ENCODE results near the gene GALNT18.

The GALNT18 gene

DNA sequence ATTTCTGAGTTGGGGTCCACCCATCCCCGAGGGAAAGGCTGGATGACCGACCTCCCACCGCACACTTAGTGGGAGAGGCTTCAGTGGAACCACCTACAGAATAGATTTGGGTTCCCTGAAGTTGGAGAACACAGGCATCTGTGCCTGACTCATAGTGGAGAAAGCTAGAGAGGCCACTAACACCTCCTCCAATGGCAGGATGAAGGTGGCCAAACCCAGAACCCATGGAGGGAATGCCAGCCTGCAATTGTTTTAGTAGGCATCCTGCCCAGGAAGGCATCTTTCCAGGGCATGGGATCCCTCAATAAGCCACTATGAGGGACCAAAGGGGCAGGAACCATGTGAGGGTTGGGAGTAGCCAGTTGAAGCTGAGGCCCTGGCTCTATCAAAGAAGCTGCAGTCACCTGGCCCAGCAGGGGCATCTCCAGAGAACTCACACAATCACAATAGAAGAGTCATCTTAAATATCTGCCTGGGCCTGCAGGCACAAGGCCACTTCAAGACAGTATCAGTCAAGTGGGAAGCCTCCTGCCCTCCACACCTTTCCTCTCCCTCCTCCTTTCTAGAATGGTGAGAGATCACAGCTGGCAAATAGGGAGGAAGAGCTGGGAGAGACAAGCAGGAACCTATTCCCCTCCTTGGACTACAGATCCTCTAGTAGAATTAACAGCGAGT is 144.7 kb downstream of the GALNT18 start:
- no peak for TF ChIP-seq SETDB1 (IDR thresholded peaks at IDR 0.05; ENCODE audit: insufficient read length, low read length)
- no peak for TF ChIP-seq ZNF707 (tag by site-specific recombination; IDR thresholded peaks at IDR 0.05)
- no peak for TF ChIP-seq OVOL3 (tag by site-specific recombination; IDR thresholded peaks at IDR 0.05)
- no peak for TF ChIP-seq ZNF610 (tag by site-specific recombination; IDR thresholded peaks at IDR 0.05; ENCODE audit: borderline replicate concordance)
- TF ChIP-seq ZNF423 (tag by site-specific recombination; IDR thresholded peaks at IDR 0.05): no peak
- no peak for TF ChIP-seq ZNF324 (tag by site-specific recombination; IDR thresholded peaks at IDR 0.05)
- Histone ChIP-seq H3K4me1 (ENCODE audit: control insufficient read depth, insufficient read depth, low read length) (no peaks in the 10 kb centered on the region; the same call in 1 of the 2 replicates), H3K9me3 (ENCODE audit: control insufficient read depth, insufficient read depth, low read depth, low read length) (no peaks in the 10 kb centered on the region), H3K27ac (ENCODE audit: extremely low read depth, low read depth, low read length) (no peak overlapping the region), H3K36me3 (ENCODE audit: control insufficient read depth in 2 of 2, insufficient read depth in 1 of 2, low read length in 2 of 2) (no peaks in the 10 kb centered on the region), H3K4me3 (ENCODE audit: low read depth, low read length) (no peak overlapping the region)
- POLR2A ChIA-PET: no interaction called here
- CTCF ChIA-PET: interaction anchor here (0.5 to 1.2 kb wide), 4 partner anchors 47 to 399 kb away, joined by 3 to 4 read pairs (median 3); no protein-coding TSS in a partner anchor

DNA sequence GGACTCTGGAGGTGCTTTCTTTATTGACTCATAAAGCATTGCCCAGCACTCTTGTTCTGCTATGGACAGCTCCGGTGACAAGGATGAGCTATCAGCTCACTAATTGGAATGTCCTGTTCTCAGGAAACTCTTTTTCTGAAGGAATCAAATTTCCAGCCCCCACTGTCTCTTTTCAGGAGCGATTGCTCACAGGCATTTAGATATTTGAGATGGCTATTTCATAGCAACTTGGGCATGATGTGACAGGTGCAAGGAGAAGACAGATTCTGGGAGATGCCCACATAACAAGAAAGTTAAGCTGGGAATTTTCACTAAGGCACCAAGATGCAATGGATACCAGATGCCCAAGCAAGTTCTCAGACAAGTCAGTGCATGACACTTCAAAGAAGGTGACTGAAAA is 145.3 kb downstream of the GALNT18 start:
- no peak for TF ChIP-seq ZNF184 (tag by site-specific recombination; IDR thresholded peaks at IDR 0.05)
- TF ChIP-seq HOXC10 (CRISPR knock-in tag; IDR thresholded peaks at IDR 0.05): no peak
- no peak for TF ChIP-seq ZNF629 (tag by site-specific recombination; IDR thresholded peaks at IDR 0.05)
- TF ChIP-seq EGR2 (tag by site-specific recombination; IDR thresholded peaks at IDR 0.05; ENCODE audit: low read depth): no peak
- TF ChIP-seq RBAK (tag by site-specific recombination; IDR thresholded peaks at IDR 0.05): no peak
- no peak for TF ChIP-seq ZNF426 (tag by site-specific recombination; IDR thresholded peaks at IDR 0.05)
- no peak for TF ChIP-seq ZNF140 (tag by site-specific recombination; IDR thresholded peaks at IDR 0.05)
- no peak for TF ChIP-seq ZNF132 (tag by site-specific recombination; IDR thresholded peaks at IDR 0.05; ENCODE audit: borderline replicate concordance)
- TF ChIP-seq KLF10 (tag by site-specific recombination; IDR thresholded peaks at IDR 0.05): no peak
- no peak for TF ChIP-seq ZNF248 (tag by site-specific recombination; IDR thresholded peaks at IDR 0.05)
- TF ChIP-seq ZBTB1 (tag by site-specific recombination; IDR thresholded peaks at IDR 0.05): no peak
- TF ChIP-seq, protein P1, sequence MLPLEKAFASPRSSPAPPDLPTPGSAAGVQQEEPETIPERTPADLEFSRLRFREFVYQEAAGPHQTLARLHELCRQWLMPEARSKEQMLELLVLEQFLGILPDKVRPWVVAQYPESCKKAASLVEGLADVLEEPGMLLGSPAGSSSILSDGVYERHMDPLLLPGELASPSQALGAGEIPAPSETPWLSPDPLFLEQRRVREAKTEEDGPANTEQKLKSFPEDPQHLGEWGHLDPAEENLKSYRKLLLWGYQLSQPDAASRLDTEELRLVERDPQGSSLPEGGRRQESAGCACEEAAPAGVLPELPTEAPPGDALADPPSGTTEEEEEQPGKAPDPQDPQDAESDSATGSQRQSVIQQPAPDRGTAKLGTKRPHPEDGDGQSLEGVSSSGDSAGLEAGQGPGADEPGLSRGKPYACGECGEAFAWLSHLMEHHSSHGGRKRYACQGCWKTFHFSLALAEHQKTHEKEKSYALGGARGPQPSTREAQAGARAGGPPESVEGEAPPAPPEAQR (tag by site-specific recombination; IDR thresholded peaks at IDR 0.05): no peak
- TF ChIP-seq ZNF175 (tag by site-specific recombination; IDR thresholded peaks at IDR 0.05): no peak
- TF ChIP-seq ZBTB20 (tag by site-specific recombination; IDR thresholded peaks at IDR 0.05): no peak
- TF ChIP-seq, protein P2, sequence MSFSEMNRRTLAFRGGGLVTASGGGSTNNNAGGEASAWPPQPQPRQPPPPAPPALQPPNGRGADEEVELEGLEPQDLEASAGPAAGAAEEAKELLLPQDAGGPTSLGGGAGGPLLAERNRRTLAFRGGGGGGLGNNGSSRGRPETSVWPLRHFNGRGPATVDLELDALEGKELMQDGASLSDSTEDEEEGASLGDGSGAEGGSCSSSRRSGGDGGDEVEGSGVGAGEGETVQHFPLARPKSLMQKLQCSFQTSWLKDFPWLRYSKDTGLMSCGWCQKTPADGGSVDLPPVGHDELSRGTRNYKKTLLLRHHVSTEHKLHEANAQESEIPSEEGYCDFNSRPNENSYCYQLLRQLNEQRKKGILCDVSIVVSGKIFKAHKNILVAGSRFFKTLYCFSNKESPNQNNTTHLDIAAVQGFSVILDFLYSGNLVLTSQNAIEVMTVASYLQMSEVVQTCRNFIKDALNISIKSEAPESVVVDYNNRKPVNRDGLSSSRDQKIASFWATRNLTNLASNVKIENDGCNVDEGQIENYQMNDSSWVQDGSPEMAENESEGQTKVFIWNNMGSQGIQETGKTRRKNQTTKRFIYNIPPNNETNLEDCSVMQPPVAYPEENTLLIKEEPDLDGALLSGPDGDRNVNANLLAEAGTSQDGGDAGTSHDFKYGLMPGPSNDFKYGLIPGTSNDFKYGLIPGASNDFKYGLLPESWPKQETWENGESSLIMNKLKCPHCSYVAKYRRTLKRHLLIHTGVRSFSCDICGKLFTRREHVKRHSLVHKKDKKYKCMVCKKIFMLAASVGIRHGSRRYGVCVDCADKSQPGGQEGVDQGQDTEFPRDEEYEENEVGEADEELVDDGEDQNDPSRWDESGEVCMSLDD (tag by site-specific recombination; IDR thresholded peaks at IDR 0.05): no peak
- TF ChIP-seq, protein P3, sequence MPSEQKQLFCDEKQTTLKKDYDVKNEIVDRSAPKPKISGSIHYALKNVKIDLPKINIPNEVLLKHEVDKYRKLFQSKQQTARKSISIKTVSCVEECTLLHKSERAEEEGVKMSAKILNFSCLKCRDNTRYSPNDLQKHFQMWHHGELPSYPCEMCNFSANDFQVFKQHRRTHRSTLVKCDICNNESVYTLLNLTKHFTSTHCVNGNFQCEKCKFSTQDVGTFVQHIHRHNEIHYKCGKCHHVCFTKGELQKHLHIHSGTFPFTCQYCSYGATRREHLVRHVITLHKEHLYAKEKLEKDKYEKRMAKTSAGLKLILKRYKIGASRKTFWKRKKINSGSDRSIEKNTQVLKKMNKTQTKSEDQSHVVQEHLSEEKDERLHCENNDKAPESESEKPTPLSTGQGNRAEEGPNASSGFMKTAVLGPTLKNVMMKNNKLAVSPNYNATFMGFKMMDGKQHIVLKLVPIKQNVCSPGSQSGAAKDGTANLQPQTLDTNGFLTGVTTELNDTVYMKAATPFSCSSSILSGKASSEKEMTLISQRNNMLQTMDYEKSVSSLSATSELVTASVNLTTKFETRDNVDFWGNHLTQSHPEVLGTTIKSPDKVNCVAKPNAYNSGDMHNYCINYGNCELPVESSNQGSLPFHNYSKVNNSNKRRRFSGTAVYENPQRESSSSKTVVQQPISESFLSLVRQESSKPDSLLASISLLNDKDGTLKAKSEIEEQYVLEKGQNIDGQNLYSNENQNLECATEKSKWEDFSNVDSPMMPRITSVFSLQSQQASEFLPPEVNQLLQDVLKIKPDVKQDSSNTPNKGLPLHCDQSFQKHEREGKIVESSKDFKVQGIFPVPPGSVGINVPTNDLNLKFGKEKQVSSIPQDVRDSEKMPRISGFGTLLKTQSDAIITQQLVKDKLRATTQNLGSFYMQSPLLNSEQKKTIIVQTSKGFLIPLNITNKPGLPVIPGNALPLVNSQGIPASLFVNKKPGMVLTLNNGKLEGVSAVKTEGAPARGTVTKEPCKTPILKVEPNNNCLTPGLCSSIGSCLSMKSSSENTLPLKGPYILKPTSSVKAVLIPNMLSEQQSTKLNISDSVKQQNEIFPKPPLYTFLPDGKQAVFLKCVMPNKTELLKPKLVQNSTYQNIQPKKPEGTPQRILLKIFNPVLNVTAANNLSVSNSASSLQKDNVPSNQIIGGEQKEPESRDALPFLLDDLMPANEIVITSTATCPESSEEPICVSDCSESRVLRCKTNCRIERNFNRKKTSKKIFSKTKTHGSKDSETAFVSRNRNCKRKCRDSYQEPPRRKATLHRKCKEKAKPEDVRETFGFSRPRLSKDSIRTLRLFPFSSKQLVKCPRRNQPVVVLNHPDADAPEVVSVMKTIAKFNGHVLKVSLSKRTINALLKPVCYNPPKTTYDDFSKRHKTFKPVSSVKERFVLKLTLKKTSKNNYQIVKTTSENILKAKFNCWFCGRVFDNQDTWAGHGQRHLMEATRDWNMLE (tag by site-specific recombination; conservative IDR thresholded peaks at IDR 0.05; ENCODE audit: low read depth): no peak
- no peak for TF ChIP-seq ZFHX2 (tag by site-specific recombination; conservative IDR thresholded peaks at IDR 0.05)
- no peak for TF ChIP-seq ZNF623 (tag by site-specific recombination; IDR thresholded peaks at IDR 0.05)
- no peak for TF ChIP-seq ZSCAN30 (tag by site-specific recombination; IDR thresholded peaks at IDR 0.05)
- CTCF ChIA-PET: interaction anchor here (0.5 to 1.2 kb wide), 5 partner anchors 48 to 738 kb away, joined by 3 to 4 read pairs (median 3); partner anchors contain the start of gene USP47
- Histone ChIP-seq H3K9me3 (ENCODE audit: control insufficient read depth, insufficient read depth, low read depth, low read length) (no peaks in the 10 kb centered on the region), H3K36me3 (ENCODE audit: control insufficient read depth in 2 of 2, insufficient read depth in 1 of 2, low read length in 2 of 2) (no peaks in the 10 kb centered on the region), H3K4me1 (ENCODE audit: control insufficient read depth, insufficient read depth, low read length) (no peaks in the 10 kb centered on the region; the same call in 1 of the 2 replicates), H3K27ac (ENCODE audit: extremely low read depth, low read depth, low read length) (no peak overlapping the region), H3K4me3 (ENCODE audit: low read depth, low read length) (no peak overlapping the region)
- POLR2A ChIA-PET: no interaction called here
